Measurements from ENCODE around the gene NUP93. TPM values are rescaled to one million over a fixed set of nuclear protein-coding genes. Genes with fewer than 3 reads are reported as not detected.

NUP93 gene
- polyA plus RNA-seq, 1 donor from 2014 or later: 237 TPM

- no peaks in the 10 kb centered on the region for H3K9me3 ChIP-seq (ENCODE audit: low read length)
- H3K9me2 ChIP-seq (ENCODE audit: insufficient read depth, low read length): no peaks in the 10 kb centered on the region
- H3K79me2 ChIP-seq (replicated peaks; ENCODE audit: insufficient read depth, low read length): no peaks in the 10 kb centered on the region
- no peak overlapping the region for H2AFZ ChIP-seq (ENCODE audit: low read depth, low read length)
- H3K4me2 ChIP-seq (ENCODE audit: low read length): no peak overlapping the region
- H3K4me3 ChIP-seq (ENCODE audit: low read length): no peak overlapping the region
- peaks cover 9% of the 10 kb centered on the region for H3K36me3 ChIP-seq (ENCODE audit: insufficient read depth, low read length)
- TF ChIP-seq EZH2 (IDR thresholded peaks at IDR 0.05; ENCODE audit: borderline replicate concordance, insufficient read depth, low read length, poor library complexity, severe bottlenecking) (no peak), POLR2AphosphoS5 (IDR thresholded peaks at IDR 0.05) (no peak), RAD21 (conservative IDR thresholded peaks at IDR 0.05) (no peak)
- H3K27me3 ChIP-seq (ENCODE audit: insufficient read depth, low read depth, low read length): no peaks in the 10 kb centered on the region
- H3F3A ChIP-seq (ENCODE audit: insufficient read depth, low read length, poor library complexity, severe bottlenecking): no peaks in the 10 kb centered on the region
- H4K20me1 ChIP-seq (ENCODE audit: insufficient read depth): no peaks in the 10 kb centered on the region
- no peak overlapping the region for H3K27ac ChIP-seq (ENCODE audit: low read length)
- no peak overlapping the region for H3K9ac ChIP-seq (ENCODE audit: low read length)
Observed at GRCh38 chr16:56851671-56852400, 121.9 kb downstream of the NUP93 start.

DNA sequence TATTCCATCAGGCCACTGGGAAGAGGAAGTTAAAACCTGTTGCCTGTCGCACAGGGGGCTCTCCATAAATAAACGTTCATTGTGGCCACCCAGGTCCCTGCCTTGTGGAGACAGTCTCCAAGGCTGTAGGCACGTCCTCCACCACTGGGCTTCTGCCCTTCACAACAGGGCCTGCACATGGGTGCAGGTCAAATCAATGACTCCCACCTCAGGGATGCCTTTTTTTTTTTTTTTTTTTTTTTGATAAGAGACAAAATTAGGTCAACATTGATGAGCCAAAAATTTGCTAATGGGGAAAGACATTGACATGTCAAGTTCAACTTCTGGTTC lies 122.4 kb downstream of the NUP93 start:
- no peaks in the 10 kb centered on the region for H4K20me1 ChIP-seq (ENCODE audit: insufficient read depth)
- H3K4me2 ChIP-seq (ENCODE audit: low read length): no peak overlapping the region
- no peaks in the 10 kb centered on the region for H3F3A ChIP-seq (ENCODE audit: insufficient read depth, low read length, poor library complexity, severe bottlenecking)
- no peak overlapping the region for H2AFZ ChIP-seq (ENCODE audit: low read depth, low read length)
- H3K9ac ChIP-seq (ENCODE audit: low read length): no peak overlapping the region
- H3K36me3 ChIP-seq (ENCODE audit: insufficient read depth, low read length): peaks cover 9% of the 10 kb centered on the region
- no peaks in the 10 kb centered on the region for H3K79me2 ChIP-seq (replicated peaks; ENCODE audit: insufficient read depth, low read length)
- no peak for TF ChIP-seq EZH2 (IDR thresholded peaks at IDR 0.05; ENCODE audit: borderline replicate concordance, insufficient read depth, low read length, poor library complexity, severe bottlenecking)
- no peak for TF ChIP-seq CTCF (IDR thresholded peaks at IDR 0.05; ENCODE audit: poor library complexity, severe bottlenecking)
- H3K27ac ChIP-seq (ENCODE audit: low read length): no peak overlapping the region
- no peaks in the 10 kb centered on the region for H3K9me3 ChIP-seq (ENCODE audit: low read length)
- H3K4me3 ChIP-seq (ENCODE audit: low read length): no peak overlapping the region
- no peaks in the 10 kb centered on the region for H3K9me2 ChIP-seq (ENCODE audit: insufficient read depth, low read length)
- H3K27me3 ChIP-seq (ENCODE audit: insufficient read depth, low read depth, low read length): no peaks in the 10 kb centered on the region

GRCh38 chr16:56852968-56853367 lies 123.0 kb downstream of the NUP93 start:
- Histone ChIP-seq H3K36me3 (ENCODE audit: insufficient read depth, low read length) (peaks cover 9% of the 10 kb centered on the region), H3F3A (ENCODE audit: insufficient read depth, low read length, poor library complexity, severe bottlenecking) (no peaks in the 10 kb centered on the region), H3K27me3 (ENCODE audit: insufficient read depth, low read depth, low read length) (no peaks in the 10 kb centered on the region), H2AFZ (ENCODE audit: low read depth, low read length) (no peak overlapping the region), H3K27ac (ENCODE audit: low read length) (no peak overlapping the region), H3K9me2 (ENCODE audit: insufficient read depth, low read length) (no peaks in the 10 kb centered on the region), H3K79me2 (replicated peaks; ENCODE audit: insufficient read depth, low read length) (no peaks in the 10 kb centered on the region), H3K4me2 (ENCODE audit: low read length) (no peak overlapping the region), H3K4me3 (ENCODE audit: low read length) (no peak overlapping the region), H3K9ac (ENCODE audit: low read length) (no peak overlapping the region), H3K9me3 (ENCODE audit: low read length) (no peaks in the 10 kb centered on the region), H4K20me1 (ENCODE audit: insufficient read depth) (no peaks in the 10 kb centered on the region)
- TF ChIP-seq POLR2AphosphoS5 (IDR thresholded peaks at IDR 0.05): no peak
- TF ChIP-seq MXI1 (conservative IDR thresholded peaks at IDR 0.05; ENCODE audit: poor library complexity, severe bottlenecking): no peak
- TF ChIP-seq EZH2 (IDR thresholded peaks at IDR 0.05; ENCODE audit: borderline replicate concordance, insufficient read depth, low read length, poor library complexity, severe bottlenecking): no peak
- TF ChIP-seq TAF1 (IDR thresholded peaks at IDR 0.05; ENCODE audit: low read depth): no peak
- TF ChIP-seq RAD21 (conservative IDR thresholded peaks at IDR 0.05): no peak
- TF ChIP-seq SMC3 (conservative IDR thresholded peaks at IDR 0.05; ENCODE audit: poor library complexity): no peak
- no peak for TF ChIP-seq REST (IDR thresholded peaks at IDR 0.05; ENCODE audit: borderline replicate concordance)
